Immature natural killer cell (primary cell): ENCODE results near the gene PAXX. TPM values are rescaled to one million over a fixed set of nuclear protein-coding genes. Genes with fewer than 3 reads are reported as not detected.

Experiments used
- DNase-seq, 3 donors: peaks; one replicate each; pipeline ENCODE4 v3.0.0; 2022; ENCODE audit warnings: mixed read lengths in 1 of 3
- H3K27ac Mint-ChIP-seq, 6 donors: one replicate each; pipeline ENCODE4 v1.8.0; 2020; ENCODE audit warnings: mixed read lengths in 6 of 6, mild to moderate bottlenecking in 5 of 6, inconsistent platforms in 4 of 6, moderate library complexity in 3 of 6
- H3K27me3 Mint-ChIP-seq, 3 donors: one replicate each; pipeline ENCODE4 v1.8.0; 2020 to 2021; ENCODE audit warnings: low read depth in 3 of 3, mild to moderate bottlenecking in 3 of 3, mixed read lengths in 3 of 3, moderate library complexity in 3 of 3, inconsistent platforms in 1 of 3
- H3K36me3 Mint-ChIP-seq, 3 donors: one replicate each; pipeline ENCODE4 v1.8.0; 2020; ENCODE audit warnings: mixed read lengths in 3 of 3, inconsistent platforms in 2 of 3, mild to moderate bottlenecking in 2 of 3
- H3K4me1 Mint-ChIP-seq, 2 donors: one replicate each; pipeline ENCODE4 v1.8.0; 2020; ENCODE audit warnings: inconsistent platforms in 2 of 2, mild to moderate bottlenecking in 2 of 2, mixed read lengths in 2 of 2, moderate library complexity in 1 of 2
- H3K4me3 Mint-ChIP-seq, 5 donors: one replicate each; pipeline ENCODE4 v1.8.0; 2020; ENCODE audit warnings: mild to moderate bottlenecking in 5 of 5, mixed read lengths in 5 of 5, inconsistent platforms in 3 of 5, moderate library complexity in 3 of 5
- H3K9me3 Mint-ChIP-seq, 6 donors: one replicate each; pipeline ENCODE4 v1.8.0; 2020; ENCODE audit warnings: mild to moderate bottlenecking in 6 of 6, mixed read lengths in 6 of 6, inconsistent platforms in 4 of 6, moderate library complexity in 3 of 6
- polyA plus RNA-seq, 3 donors: library from polyadenylated mRNA; unstranded; fragments of 300-500 nt; fragmentation: Illumina TruSeq; gene quantifications; one replicate each; pipeline ENCODE4 v1.2.3, GENCODE V29; 2021

The PAXX gene
- polyA plus RNA-seq, 3 donors from 2014 or later, result 135 to 207 (median 182) TPM

DNA sequence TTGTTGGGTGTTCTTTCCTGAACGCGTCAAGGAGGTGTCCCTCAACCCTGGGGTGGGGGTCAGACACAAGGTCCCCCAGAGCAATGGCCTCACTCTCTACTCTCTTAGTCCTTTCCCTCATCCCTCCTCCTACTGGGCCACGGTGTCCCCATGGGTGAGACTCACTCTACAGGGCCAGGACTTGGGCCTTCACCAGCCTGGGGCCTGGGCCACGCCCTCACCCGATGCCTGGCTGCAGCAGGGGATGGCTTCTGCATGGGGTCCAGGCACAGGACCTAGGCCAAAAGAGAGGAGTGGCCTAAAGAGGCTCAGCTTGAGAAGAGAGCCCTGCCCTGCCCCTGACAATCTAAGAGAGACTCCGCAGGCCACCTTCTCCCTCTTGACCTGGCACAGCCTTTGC lies 34.3 kb upstream of the PAXX start:
- peak overlapping the region; percentile 44 to 65 (median 49) for H3K4me3 Mint-ChIP-seq

GRCh38 chr9:136958473-136958872 lies 33.7 kb upstream of the PAXX start:
- H3K4me3 Mint-ChIP-seq, result peak overlapping the region; percentile 44 to 65 (median 49)
- peaks cover 59 to 72% of the 10 kb centered on the region in 2 donors for H3K4me1 Mint-ChIP-seq
- peaks cover 6 to 7% (median 7%) of the 10 kb centered on the region in 3 donors for H3K36me3 Mint-ChIP-seq
- no peak for DNase-seq
- H3K9me3 Mint-ChIP-seq, result peaks cover 0 to 5% (median 0%) of the 10 kb centered on the region in 6 donors
- H3K27ac Mint-ChIP-seq, result peak overlapping the region; percentile 37 to 98 (median 81)
- peaks cover 4 to 8% (median 5%) of the 10 kb centered on the region in 3 donors for H3K27me3 Mint-ChIP-seq

More for the DNA sequence above, 34.3 kb upstream of the PAXX start:
- Mint-ChIP-seq H3K36me3 (peaks cover 6 to 7% (median 7%) of the 10 kb centered on the region in 3 donors), H3K27ac (peak overlapping the region; percentile 37 to 98 (median 81)), H3K9me3 (peaks cover 0 to 5% (median 0%) of the 10 kb centered on the region in 6 donors), H3K4me1 (peaks cover 55 to 66% of the 10 kb centered on the region in 2 donors), H3K27me3 (peaks cover 4 to 8% (median 5%) of the 10 kb centered on the region in 3 donors)
- no peak for DNase-seq

- H3K4me1 Mint-ChIP-seq, result peaks cover 59 to 73% of the 10 kb centered on the region in 2 donors
- peak in 2 of 3 donors; percentile 38 to 52 for DNase-seq
- peak overlapping the region; percentile 88 to 100 (median 98) for H3K27ac Mint-ChIP-seq
- peaks cover 0 to 5% (median 0%) of the 10 kb centered on the region in 6 donors for H3K9me3 Mint-ChIP-seq
- peaks cover 4 to 8% (median 5%) of the 10 kb centered on the region in 3 donors for H3K27me3 Mint-ChIP-seq
- H3K36me3 Mint-ChIP-seq, result peaks cover 6 to 7% (median 7%) of the 10 kb centered on the region in 3 donors
- peak overlapping the region in 4 of 5 donors; percentile 18 to 87 (median 66) for H3K4me3 Mint-ChIP-seq
These were observed 33.0 kb upstream of the PAXX start for GRCh38 chr9:136958898-136959850.

DNA sequence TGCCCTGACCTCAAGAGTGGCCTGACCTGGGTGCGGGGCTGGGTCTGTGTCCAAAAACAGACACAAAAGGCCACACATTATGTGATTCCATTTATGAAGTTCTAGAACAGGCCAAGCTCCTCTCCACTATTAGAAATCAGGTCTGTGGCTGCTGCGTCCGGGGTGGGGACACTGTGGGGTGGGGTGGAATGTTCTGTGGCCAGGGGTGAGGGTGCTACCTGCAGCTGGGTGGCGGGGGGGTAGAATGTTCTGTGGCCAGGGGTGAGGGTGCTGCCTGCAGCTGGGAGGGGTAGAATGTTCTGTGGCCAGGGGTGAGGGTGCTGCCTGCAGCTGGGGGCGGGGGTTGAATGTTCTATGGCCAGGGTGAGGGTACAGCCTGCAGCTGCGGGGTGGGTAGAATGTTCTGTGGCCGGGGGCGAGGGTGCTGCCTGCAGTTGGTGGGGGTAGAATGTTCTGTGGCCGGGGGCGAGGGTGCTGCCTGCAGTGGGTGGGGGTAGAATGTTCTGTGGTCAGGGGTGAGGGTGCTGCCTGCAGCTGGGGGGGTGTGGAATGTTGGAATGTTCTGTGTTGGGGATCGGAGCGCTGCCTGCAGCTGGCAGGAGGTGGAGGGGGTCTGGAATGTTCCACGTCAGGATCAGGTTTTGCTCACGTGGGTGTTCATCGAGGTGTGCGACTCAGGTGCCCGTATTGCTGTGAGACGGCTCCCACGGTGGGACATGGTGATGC lies 31.8 kb upstream of the PAXX start:
- H3K4me1 Mint-ChIP-seq, result peaks cover 70 to 78% of the 10 kb centered on the region in 2 donors
- peak overlapping the region; percentile 81 to 93 (median 86) for H3K4me3 Mint-ChIP-seq
- peaks cover 4 to 8% (median 8%) of the 10 kb centered on the region in 3 donors for H3K27me3 Mint-ChIP-seq
- peak overlapping the region; percentile 88 to 100 (median 98) for H3K27ac Mint-ChIP-seq
- peaks cover 6 to 7% (median 7%) of the 10 kb centered on the region in 3 donors for H3K36me3 Mint-ChIP-seq
- H3K9me3 Mint-ChIP-seq, result peaks cover 0 to 5% (median 0%) of the 10 kb centered on the region in 6 donors
- peak; percentile 80 to 88 (median 84) for DNase-seq

- H3K4me3 Mint-ChIP-seq, result peak overlapping the region in 4 of 5 donors; percentile 86 to 93 (median 86)
- H3K36me3 Mint-ChIP-seq, result peaks cover 6 to 7% (median 7%) of the 10 kb centered on the region in 3 donors
These were observed 31.3 kb upstream of the PAXX start for GRCh38 chr9:136960938-136961275.

GRCh38 chr9:136961279-136962065 lies 30.8 kb upstream of the PAXX start:
- Mint-ChIP-seq H3K27ac (peak overlapping the region; percentile 61 to 100 (median 94)), H3K4me3 (peak overlapping the region in 3 of 5 donors; percentile 66 to 93 (median 87))

More at GRCh38 chr9:136960938-136961275, 31.3 kb upstream of the PAXX start:
- H3K27me3 Mint-ChIP-seq, result peaks cover 7 to 11% (median 8%) of the 10 kb centered on the region in 3 donors
- H3K9me3 Mint-ChIP-seq, result peaks cover 0 to 5% (median 0%) of the 10 kb centered on the region in 6 donors
- peak in 1 of 3 donors; percentile 36 for DNase-seq
- H3K4me1 Mint-ChIP-seq, result peaks cover 75 to 83% of the 10 kb centered on the region in 2 donors
- H3K27ac Mint-ChIP-seq, result peak overlapping the region; percentile 88 to 100 (median 98)

DNA sequence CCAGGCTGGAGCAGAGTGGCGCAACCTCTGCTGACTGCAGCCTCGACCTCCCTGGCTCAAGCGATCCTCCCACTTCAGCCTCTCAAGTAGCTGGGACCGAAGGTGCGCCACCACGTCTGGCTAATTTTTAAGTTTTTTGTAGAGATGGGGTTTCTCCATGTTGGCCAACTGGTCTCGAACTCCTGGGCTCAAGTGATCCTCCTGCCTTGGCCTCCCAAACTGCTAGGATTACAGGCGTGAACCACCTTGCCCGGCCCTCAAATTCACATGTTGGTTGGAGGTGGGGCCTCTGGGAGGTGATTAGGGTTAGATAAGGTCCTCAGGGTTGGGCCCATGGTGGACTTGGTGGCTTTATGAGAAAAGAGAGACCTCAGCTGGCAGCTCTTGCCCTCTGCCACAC lies 30.1 kb upstream of the PAXX start:
- H3K27ac Mint-ChIP-seq, result peak overlapping the region; percentile 61 to 90 (median 82)
- H3K27me3 Mint-ChIP-seq, result peaks cover 5 to 16% (median 9%) of the 10 kb centered on the region in 3 donors
- peak overlapping the region; percentile 5 to 77 (median 70) for H3K4me3 Mint-ChIP-seq
- no peaks in the 10 kb centered on the region for H3K9me3 Mint-ChIP-seq
- DNase-seq, result no peak
- H3K36me3 Mint-ChIP-seq, result no peaks in the 10 kb centered on the region
- peaks cover 72 to 83% of the 10 kb centered on the region in 2 donors for H3K4me1 Mint-ChIP-seq

More at GRCh38 chr9:136961279-136962065, 30.8 kb upstream of the PAXX start:
- Mint-ChIP-seq H3K9me3 (peaks cover 0 to 3% (median 0%) of the 10 kb centered on the region in 6 donors), H3K4me1 (peaks cover 75 to 83% of the 10 kb centered on the region in 2 donors), H3K36me3 (peaks cover 3 to 4% (median 3%) of the 10 kb centered on the region in 3 donors), H3K27me3 (peaks cover 8 to 16% (median 9%) of the 10 kb centered on the region in 3 donors)
- no peak for DNase-seq

GRCh38 chr9:136962701-136963248 lies 29.4 kb upstream of the PAXX start:
- peaks cover 68 to 81% of the 10 kb centered on the region in 2 donors for H3K4me1 Mint-ChIP-seq
- no peaks in the 10 kb centered on the region for H3K36me3 Mint-ChIP-seq
- peak overlapping the region; percentile 56 to 77 (median 70) for H3K4me3 Mint-ChIP-seq
- no peak for DNase-seq
- H3K9me3 Mint-ChIP-seq, result no peaks in the 10 kb centered on the region
- peaks cover 5 to 16% (median 9%) of the 10 kb centered on the region in 3 donors for H3K27me3 Mint-ChIP-seq
- H3K27ac Mint-ChIP-seq, result peak overlapping the region; percentile 79 to 90 (median 86)

DNA sequence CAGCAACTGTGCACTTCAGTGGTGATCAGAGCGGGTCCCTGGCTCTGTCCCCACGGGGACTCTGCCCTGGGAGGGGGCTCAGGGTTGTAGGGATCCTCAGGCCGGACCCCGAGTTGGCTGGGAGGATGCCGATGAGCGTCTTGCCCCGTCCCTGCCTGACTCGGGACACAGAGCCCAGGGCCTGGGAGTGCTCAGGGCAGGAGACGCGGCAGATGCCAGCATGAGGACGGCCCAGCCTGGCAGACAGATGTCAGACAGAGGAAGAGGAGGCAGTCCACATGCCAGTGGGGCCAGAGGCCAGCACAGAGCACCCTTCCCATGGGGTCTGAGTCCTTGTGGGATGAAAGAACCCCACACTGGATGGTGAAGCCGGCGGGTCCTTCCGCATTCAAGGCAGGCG lies 28.9 kb upstream of the PAXX start:
- Mint-ChIP-seq H3K36me3 (no peaks in the 10 kb centered on the region), H3K27ac (peak overlapping the region in 5 of 6 donors; percentile 79 to 90 (median 86)), H3K9me3 (no peaks in the 10 kb centered on the region), H3K27me3 (peaks cover 5 to 16% (median 9%) of the 10 kb centered on the region in 3 donors), H3K4me3 (peak overlapping the region in 3 of 5 donors; percentile 70 to 77 (median 72)), H3K4me1 (peaks cover 62 to 75% of the 10 kb centered on the region in 2 donors)
- no peak for DNase-seq

DNA sequence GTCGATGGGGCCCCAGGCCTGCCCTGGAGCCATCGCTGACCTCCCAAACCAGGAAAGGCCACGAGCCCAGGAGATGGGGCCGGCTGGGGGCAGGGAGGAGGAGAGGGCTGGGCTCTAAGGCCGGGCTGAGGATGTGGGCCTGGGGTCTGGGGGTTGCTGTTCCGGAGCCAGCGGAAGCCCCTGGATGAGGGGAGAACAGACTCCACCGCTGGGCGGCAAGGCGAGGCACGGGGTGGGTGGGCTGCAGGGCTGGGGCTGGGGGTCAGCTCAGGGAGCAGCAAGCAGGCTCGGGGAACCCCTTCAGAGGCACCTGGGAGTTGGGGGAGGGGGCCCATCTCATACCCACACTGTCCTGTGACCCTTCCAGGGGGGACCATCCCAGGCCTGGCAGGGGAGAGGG lies 28.5 kb upstream of the PAXX start:
- Mint-ChIP-seq H3K4me3 (no peak overlapping the region), H3K4me1 (peaks cover 62 to 71% of the 10 kb centered on the region in 2 donors), H3K36me3 (no peaks in the 10 kb centered on the region)

GRCh38 chr9:136964171-136964689 lies 28.0 kb upstream of the PAXX start:
- Mint-ChIP-seq H3K27ac (peak overlapping the region in 2 of 6 donors; percentile 46 to 62), H3K36me3 (no peaks in the 10 kb centered on the region), H3K9me3 (no peaks in the 10 kb centered on the region), H3K4me1 (peaks cover 57 to 67% of the 10 kb centered on the region in 2 donors), H3K4me3 (peak overlapping the region in 2 of 5 donors; percentile 31 to 56), H3K27me3 (peaks cover 5 to 16% (median 9%) of the 10 kb centered on the region in 3 donors)
- DNase-seq, result no peak

More for the DNA sequence above, 28.5 kb upstream of the PAXX start:
- DNase-seq, result no peak
- H3K27me3 Mint-ChIP-seq, result peaks cover 5 to 16% (median 9%) of the 10 kb centered on the region in 3 donors
- H3K9me3 Mint-ChIP-seq, result no peaks in the 10 kb centered on the region
- H3K27ac Mint-ChIP-seq, result peak overlapping the region in 1 of 6 donors; percentile 79

DNA sequence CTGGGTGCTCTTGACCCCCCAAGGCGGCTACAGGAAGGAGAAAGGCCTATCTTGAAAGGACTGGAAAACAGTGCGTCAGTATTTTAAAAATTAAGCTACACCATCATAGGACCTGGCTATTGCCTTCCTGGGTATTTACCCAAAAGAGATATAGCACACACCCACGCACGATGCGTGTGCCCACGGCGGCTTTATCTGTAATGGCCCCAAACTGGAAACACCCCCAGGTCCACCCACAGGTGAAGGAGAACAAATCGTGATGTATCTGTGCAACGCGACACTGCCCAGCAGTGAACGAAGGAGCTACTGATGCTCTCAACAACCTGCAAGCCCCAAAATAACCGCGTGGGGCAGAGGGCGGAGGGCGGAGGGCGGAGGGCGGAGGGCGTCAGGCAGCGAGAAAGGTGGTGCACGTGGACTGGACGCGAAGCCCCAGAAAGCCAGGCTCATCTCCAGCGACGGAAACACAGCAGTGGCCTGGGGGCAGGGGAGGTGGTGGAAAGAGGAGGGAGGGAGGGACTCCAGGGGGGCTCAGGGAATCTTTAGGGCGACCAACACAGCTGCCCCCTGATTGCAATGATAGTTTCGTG lies 27.3 kb upstream of the PAXX start:
- Mint-ChIP-seq H3K9me3 (no peaks in the 10 kb centered on the region), H3K4me3 (peak overlapping the region; percentile 31 to 85 (median 56)), H3K27ac (peak overlapping the region; percentile 57 to 93 (median 66)), H3K27me3 (peaks cover 5 to 16% (median 9%) of the 10 kb centered on the region in 3 donors), H3K4me1 (peaks cover 55 to 60% of the 10 kb centered on the region in 2 donors), H3K36me3 (no peaks in the 10 kb centered on the region)
- DNase-seq, result no peak
